Stimulated activated CD8-positive, alpha-beta memory T cell treated with anti-CD3 and anti-CD28 coated beads, Interleukin-7, amount 100 ng/mL, for 24 hours (primary cell): ENCODE measurements around the gene ATF6.

Experiments used
- DNase-seq: peaks from one replicate; pipeline ENCODE4 v3.0.0-alpha.2; 2020; ENCODE audit warnings: low read depth

Gene ATF6

GRCh38 chr1:162003830-162004215, 237.7 kb downstream of the ATF6 start:
- no peak for DNase-seq

GRCh38 chr1:162004441-162004950, 238.4 kb downstream of the ATF6 start:
- no peak for DNase-seq

- no peak for DNase-seq
Observed at GRCh38 chr1:162006081-162006480, 240.0 kb downstream of the ATF6 start.

GRCh38 chr1:162007466-162007865, 241.3 kb downstream of the ATF6 start:
- DNase-seq = no peak

- DNase-seq = no peak
Observed at GRCh38 chr1:162008799-162009198, 242.7 kb downstream of the ATF6 start.

GRCh38 chr1:162009501-162010174, 243.5 kb downstream of the ATF6 start:
- no peak for DNase-seq

- no peak for DNase-seq
Observed at GRCh38 chr1:162010175-162010506, 244.0 kb downstream of the ATF6 start.

GRCh38 chr1:162011337-162012012, 245.4 kb downstream of the ATF6 start:
- no peak for DNase-seq

- no peak for DNase-seq
Observed at GRCh38 chr1:162013289-162013688, 247.2 kb downstream of the ATF6 start.
